ENCODE measurements around the gene RAB27B.

DNA sequence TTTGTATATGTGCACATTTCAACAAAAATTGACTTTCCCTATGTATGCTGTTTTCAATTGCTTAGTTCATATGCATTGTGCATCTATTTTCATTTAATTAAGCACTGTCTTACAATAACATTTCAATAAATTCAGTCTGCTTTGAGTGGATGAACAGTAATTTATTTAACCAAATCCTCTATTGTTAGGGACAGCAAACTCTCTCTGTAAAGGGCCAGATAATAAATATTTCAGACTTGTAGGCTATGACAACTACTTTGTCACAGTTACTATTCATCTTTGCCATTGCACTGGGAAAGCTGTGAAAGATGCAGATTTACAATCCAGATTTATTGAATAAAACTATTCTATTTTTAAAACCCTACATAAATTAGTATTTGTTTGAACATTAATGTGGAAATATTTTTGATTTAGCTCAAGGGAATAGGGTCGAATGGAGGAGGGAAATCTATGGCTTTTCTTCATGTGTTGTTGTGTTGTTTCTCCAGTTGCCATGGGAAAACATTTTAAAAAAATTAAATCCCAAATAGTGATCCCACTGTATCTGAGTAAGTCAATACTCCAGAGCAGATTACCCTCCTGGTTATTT lies 14.2 kb upstream of the RAB27B start:
- TF ChIP-seq CTCF (IDR thresholded peaks at IDR 0.05 in 8 of 11, conservative IDR thresholded peaks at IDR 0.05 in 3 of 11) (no peak), POLR2A (IDR thresholded peaks at IDR 0.05) (no peak)
